Neural progenitor cell (in vitro differentiated cells): ENCODE data around the gene RBM43. TPM values are rescaled to one million over a fixed set of nuclear protein-coding genes. Genes with fewer than 3 reads are reported as not detected.
"Not testable (repeated sequence)": the region's sequence is repeated elsewhere in the genome, so short reads cannot be mapped to it uniquely, and the experiment has no call there.

Experiments used
- DNase-seq: peaks from one replicate; pipeline ENCODE4 v3.0.0-alpha.2; 2016; ENCODE audit warnings: low spot score
- H2AFZ ChIP-seq: fragments of 200-600 bp; sonication (generic); replicated peaks from 2 replicates; pipeline ENCODE4 v1.6.1; 2016; ENCODE audit warnings: antibody characterized with exemption
- H3F3A ChIP-seq: fragments of 200-600 bp; sonication (generic); 2 replicates; pipeline ENCODE4 v1.6.1; 2016; ENCODE audit warnings: antibody characterized with exemption, low read depth
- H3K27ac ChIP-seq: fragments of 200-600 bp; sonication (generic); 2 replicates; pipeline ENCODE4 v1.5.1; 2016; ENCODE audit warnings: mild to moderate bottlenecking
- H3K27me3 ChIP-seq: fragments of 200-600 bp; sonication (generic); 2 replicates; pipeline ENCODE4 v1.6.1; 2016; ENCODE audit warnings: mild to moderate bottlenecking, moderate library complexity
- H3K36me3 ChIP-seq: fragments of 200-600 bp; sonication (generic); 2 replicates; pipeline ENCODE4 v1.5.1; 2016
- H3K4me1 ChIP-seq: fragments of 200-600 bp; sonication (generic); 2 replicates; pipeline ENCODE4 v1.6.1; 2016; ENCODE audit warnings: mixed run types
- H3K4me2 ChIP-seq: fragments of 200-600 bp; sonication (generic); 2 replicates; pipeline ENCODE4 v1.6.1; 2016
- H3K4me3 ChIP-seq: fragments of 200-600 bp; sonication (generic); 2 replicates; pipeline ENCODE4 v1.5.1; 2016
- H3K79me2 ChIP-seq: fragments of 200-600 bp; sonication (generic); 2 replicates; pipeline ENCODE4 v1.6.1; 2016; ENCODE audit warnings: low read depth
- H3K9ac ChIP-seq: fragments of 200-600 bp; sonication (generic); 2 replicates; pipeline ENCODE4 v1.6.1; 2016
- H3K9me3 ChIP-seq: fragments of 200-600 bp; sonication (generic); 2 replicates; pipeline ENCODE4 v1.5.1; 2016; ENCODE audit warnings: low read depth
- H4K20me1 ChIP-seq: fragments of 200-600 bp; sonication (generic); 2 replicates; pipeline ENCODE4 v1.6.1; 2016; ENCODE audit warnings: low read depth
- H3K27ac Mint-ChIP-seq: 3 replicates; pipeline ENCODE4 v1.8.0; 2021; ENCODE audit warnings: mixed read lengths
- H3K27me3 Mint-ChIP-seq: 2 replicates; pipeline ENCODE4 v1.8.0; 2022; ENCODE audit warnings: low read depth, mild to moderate bottlenecking, inconsistent platforms, moderate library complexity, mixed read lengths; ENCODE audit not compliant: insufficient read depth
- H3K36me3 Mint-ChIP-seq: 3 replicates; pipeline ENCODE4 v1.8.0; 2021; ENCODE audit warnings: mixed read lengths
- H3K4me1 Mint-ChIP-seq: 3 replicates; pipeline ENCODE4 v1.8.0; 2021; ENCODE audit warnings: mixed read lengths
- H3K4me3 Mint-ChIP-seq: 3 replicates; pipeline ENCODE4 v1.8.0; 2021; ENCODE audit warnings: mild to moderate bottlenecking, moderate library complexity, mixed read lengths
- H3K9me3 Mint-ChIP-seq: 3 replicates; pipeline ENCODE4 v1.8.0; 2020; ENCODE audit warnings: mixed read lengths
- EZH2 ChIP-seq: fragments of 200-600 bp; sonication (generic); IDR thresholded peaks from 2 replicates; pipeline ENCODE4 v1.6.1; 2017; ENCODE audit warnings: antibody characterized with exemption, mild to moderate bottlenecking, moderate library complexity
- EZH2phosphoT487 ChIP-seq: fragments of 200-600 bp; sonication (generic); IDR thresholded peaks from 2 replicates; pipeline ENCODE4 v1.6.1; 2017; ENCODE audit warnings: antibody characterized with exemption
- total RNA-seq: library from RNA; depleted of rRNA; stranded (reverse); fragments of >200 nt; gene quantifications from 2 replicates; pipeline ENCODE4 v1.2.3, GENCODE V29; 2015; ENCODE audit warnings: low replicate concordance
- TF ChIP-seq, protein P1 (sequence below): fragments of 200-600 bp; sonication (generic); IDR thresholded peaks from 2 replicates; pipeline ENCODE4 v1.5.1; 2017; ENCODE audit warnings: antibody characterized with exemption, mild to moderate bottlenecking

Gene RBM43
- 1.1 and 2.0 TPM in 2 replicates for total RNA-seq

GRCh38 chr2:151261231-151261976 lies at the start of gene RBM43:
RBM43 (minus strand) TSS chr2:151261863; CDS start chr2:151261727, 136 bp downstream.
- Histone ChIP-seq H3K79me2 (no peaks in the 10 kb centered on the region), H3K27me3 (peaks cover 9% of the 10 kb centered on the region), H3K9me3 (no peaks in the 10 kb centered on the region), H2AFZ (peak within 1 kb of the TSS; percentile 92), H4K20me1 (no peaks in the 10 kb centered on the region), H3F3A (no peaks in the 10 kb centered on the region), H3K4me3 (peak within 1 kb of the TSS; percentile 47), H3K27ac (no peak within 1 kb of the TSS), H3K36me3 (no peaks in the 10 kb centered on the region), H3K4me1 (peaks cover 3% of the 10 kb centered on the region), H3K9ac (no peak within 1 kb of the TSS), H3K4me2 (peak within 1 kb of the TSS; percentile 73)
- H3K4me3 Mint-ChIP-seq: peak within 1 kb of the TSS; percentile 81
- DNase-seq: peak; percentile 79
- H3K36me3 Mint-ChIP-seq: peaks cover 3% of the 10 kb centered on the region
- peaks cover 3% of the 10 kb centered on the region for H3K27me3 Mint-ChIP-seq
- peak within 1 kb of the TSS; percentile 69 for H3K27ac Mint-ChIP-seq
- peaks cover 7% of the 10 kb centered on the region for H3K9me3 Mint-ChIP-seq
- H3K4me1 Mint-ChIP-seq: peaks cover 18% of the 10 kb centered on the region
- TF ChIP-seq, protein P1, sequence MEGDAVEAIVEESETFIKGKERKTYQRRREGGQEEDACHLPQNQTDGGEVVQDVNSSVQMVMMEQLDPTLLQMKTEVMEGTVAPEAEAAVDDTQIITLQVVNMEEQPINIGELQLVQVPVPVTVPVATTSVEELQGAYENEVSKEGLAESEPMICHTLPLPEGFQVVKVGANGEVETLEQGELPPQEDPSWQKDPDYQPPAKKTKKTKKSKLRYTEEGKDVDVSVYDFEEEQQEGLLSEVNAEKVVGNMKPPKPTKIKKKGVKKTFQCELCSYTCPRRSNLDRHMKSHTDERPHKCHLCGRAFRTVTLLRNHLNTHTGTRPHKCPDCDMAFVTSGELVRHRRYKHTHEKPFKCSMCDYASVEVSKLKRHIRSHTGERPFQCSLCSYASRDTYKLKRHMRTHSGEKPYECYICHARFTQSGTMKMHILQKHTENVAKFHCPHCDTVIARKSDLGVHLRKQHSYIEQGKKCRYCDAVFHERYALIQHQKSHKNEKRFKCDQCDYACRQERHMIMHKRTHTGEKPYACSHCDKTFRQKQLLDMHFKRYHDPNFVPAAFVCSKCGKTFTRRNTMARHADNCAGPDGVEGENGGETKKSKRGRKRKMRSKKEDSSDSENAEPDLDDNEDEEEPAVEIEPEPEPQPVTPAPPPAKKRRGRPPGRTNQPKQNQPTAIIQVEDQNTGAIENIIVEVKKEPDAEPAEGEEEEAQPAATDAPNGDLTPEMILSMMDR: peak; percentile 15
- peak; percentile 35 for TF ChIP-seq EZH2phosphoT487
- TF ChIP-seq EZH2: no peak

GRCh38 chr2:151310313-151310712 lies 48.6 kb upstream of the RBM43 start:
- H3K4me1 Mint-ChIP-seq, H2AFZ ChIP-seq, H3K27ac ChIP-seq, H3K27me3 Mint-ChIP-seq, H3K4me1 ChIP-seq, H3K4me3 ChIP-seq, H3K9ac ChIP-seq, H3K79me2 ChIP-seq, H3F3A ChIP-seq, H3K27me3 ChIP-seq, DNase-seq, H3K9me3 ChIP-seq, H3K4me2 ChIP-seq, H3K4me3 Mint-ChIP-seq, H4K20me1 ChIP-seq, H3K27ac Mint-ChIP-seq, H3K36me3 ChIP-seq, H3K9me3 Mint-ChIP-seq, H3K36me3 Mint-ChIP-seq: not testable (repeated sequence)

DNA sequence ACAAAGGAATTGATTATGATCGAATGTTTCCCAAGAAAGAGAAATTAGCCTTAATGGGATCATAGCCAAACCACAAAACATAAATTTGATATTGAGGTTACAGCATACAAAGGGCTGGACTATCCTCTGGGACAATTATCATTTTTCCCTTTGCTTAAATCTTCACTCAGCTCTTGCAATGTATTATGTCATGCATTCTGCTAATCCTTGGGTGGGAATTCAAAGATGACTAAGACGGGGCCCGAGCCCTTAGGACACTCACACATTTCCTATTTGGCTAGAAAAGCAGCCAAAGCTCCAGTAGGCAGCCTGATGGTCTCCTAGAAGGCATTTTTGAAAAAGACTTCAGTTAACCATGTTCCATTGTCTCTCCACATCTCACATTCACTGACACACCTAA lies 45.0 kb upstream of the RBM43 start:
- Mint-ChIP-seq H3K4me3 (no peak overlapping the region), H3K27ac (no peak overlapping the region), H3K9me3 (peaks cover 3% of the 10 kb centered on the region), H3K36me3 (no peaks in the 10 kb centered on the region), H3K4me1 (no peaks in the 10 kb centered on the region), H3K27me3 (peaks cover 5% of the 10 kb centered on the region)
- Histone ChIP-seq H2AFZ (no peak overlapping the region), H3K4me2 (no peak overlapping the region), H3K36me3 (no peaks in the 10 kb centered on the region), H3K4me1 (no peaks in the 10 kb centered on the region), H3K79me2 (no peaks in the 10 kb centered on the region), H3K9me3 (no peaks in the 10 kb centered on the region), H4K20me1 (no peaks in the 10 kb centered on the region), H3K27me3 (no peaks in the 10 kb centered on the region), H3K27ac (no peak overlapping the region), H3K4me3 (no peak overlapping the region), H3K9ac (no peak overlapping the region), H3F3A (no peaks in the 10 kb centered on the region)
- DNase-seq: no peak
- TF ChIP-seq EZH2phosphoT487 (no peak), EZH2 (no peak)
- TF ChIP-seq, protein P1: no peak

DNA sequence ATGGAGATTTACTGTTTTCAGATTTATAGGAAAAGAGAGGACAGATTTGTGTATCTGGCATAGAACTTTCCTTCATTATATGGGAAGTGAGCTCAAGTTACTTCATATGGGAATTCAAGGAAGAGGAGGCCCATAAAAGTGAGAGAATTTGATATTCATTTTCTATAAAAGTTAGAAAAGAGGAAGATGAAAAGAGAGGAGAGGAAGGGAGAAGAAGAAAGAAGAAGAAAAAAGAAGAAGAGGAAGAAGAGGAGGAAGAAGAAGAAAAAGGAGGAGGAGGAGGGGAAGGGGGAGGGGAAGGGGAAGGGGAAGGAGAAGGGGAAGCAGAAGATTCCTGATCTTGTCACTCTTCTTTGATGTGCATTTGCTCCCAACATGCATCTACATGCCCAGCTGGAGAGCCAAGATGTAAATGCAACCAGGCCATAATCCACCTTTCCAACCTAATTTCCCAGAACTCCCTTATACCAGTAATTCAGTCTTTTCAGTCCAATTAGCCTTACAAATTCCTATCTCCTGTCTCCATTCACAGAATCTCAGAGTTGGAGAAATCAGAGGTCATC lies 43.5 kb upstream of the RBM43 start:
- peaks cover 3% of the 10 kb centered on the region for H3K9me3 Mint-ChIP-seq
- H3K9me3 ChIP-seq: no peaks in the 10 kb centered on the region
- H3K4me3 ChIP-seq: no peak overlapping the region
- no peaks in the 10 kb centered on the region for H4K20me1 ChIP-seq
- no peaks in the 10 kb centered on the region for H3K27me3 ChIP-seq
- no peak overlapping the region for H3K4me3 Mint-ChIP-seq
- H3F3A ChIP-seq: no peaks in the 10 kb centered on the region
- no peak overlapping the region for H2AFZ ChIP-seq
- no peaks in the 10 kb centered on the region for H3K36me3 Mint-ChIP-seq
- no peak overlapping the region for H3K27ac ChIP-seq
- no peak for DNase-seq
- H3K36me3 ChIP-seq: no peaks in the 10 kb centered on the region
- H3K79me2 ChIP-seq: no peaks in the 10 kb centered on the region
- TF ChIP-seq, protein P1: no peak
- TF ChIP-seq EZH2phosphoT487: no peak
- no peak for TF ChIP-seq EZH2
- peaks cover 5% of the 10 kb centered on the region for H3K27me3 Mint-ChIP-seq
- H3K4me1 ChIP-seq: no peaks in the 10 kb centered on the region
- H3K4me1 Mint-ChIP-seq: no peaks in the 10 kb centered on the region
- H3K4me2 ChIP-seq: no peak overlapping the region
- no peak overlapping the region for H3K9ac ChIP-seq
- H3K27ac Mint-ChIP-seq: no peak overlapping the region
